Measurements from ENCODE around the gene AP2B1. TPM values are rescaled to one million over a fixed set of nuclear protein-coding genes. Genes with fewer than 3 reads are reported as not detected.
A peak's percentile ranks its signal among the peaks of the same experiment; 100 is the strongest.

AP2B1 gene
- total RNA-seq, 6 donors from 2014 or later, result 52.7 to 140 (median 101) TPM

DNA sequence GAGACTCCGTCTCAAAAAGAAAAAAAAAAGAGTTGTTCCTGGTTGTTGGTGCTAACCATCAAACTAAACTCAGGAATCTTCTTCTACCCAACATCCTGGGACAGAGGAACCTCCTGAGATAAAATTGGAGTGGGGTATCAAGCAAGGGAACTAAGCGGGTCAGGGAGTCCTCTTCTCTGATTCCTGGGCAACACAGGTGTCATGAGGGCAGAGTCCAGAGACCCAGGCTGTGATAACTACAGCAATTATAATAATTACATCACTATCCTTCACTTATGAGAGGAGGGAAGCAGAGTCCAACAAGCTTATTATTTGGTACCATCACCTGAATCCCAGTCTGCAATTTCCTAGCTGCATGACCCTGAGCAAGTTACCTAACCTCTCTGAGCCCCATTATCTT, 181.7 kb downstream of the AP2B1 start:
- ATAC-seq (ENCODE audit: low FRiP score in 2 of 2) (no peak), DNase-seq (no peak)
- H3K4me3 ChIP-seq, result no peak overlapping the region
- WGBS, 2 donors, result 89 to 92% methylated on average over 2 of the region's 2 CpGs
- H3K27ac ChIP-seq, result no peak overlapping the region
- no peaks in the 10 kb centered on the region for H3K9me3 ChIP-seq
- H3K36me3 ChIP-seq, result no peaks in the 10 kb centered on the region
- TF ChIP-seq CTCF (IDR thresholded peaks at IDR 0.05), result no peak
- no peak for TF ChIP-seq POLR2AphosphoS5 (IDR thresholded peaks at IDR 0.05)
- no peak for TF ChIP-seq POLR2A (IDR thresholded peaks at IDR 0.05)
- no peak for TF ChIP-seq EP300 (IDR thresholded peaks at IDR 0.05)
- peaks cover 12 to 26% (median 21%) of the 10 kb centered on the region in 4 donors for H3K4me1 ChIP-seq
- no peaks in the 10 kb centered on the region for H3K27me3 ChIP-seq

- WGBS, 2 donors, result 95 to 96% methylated on average over 46 to 48 of the region's 48 CpGs
- DNase-seq (peak in 1 of 2 donors; percentile 86), ATAC-seq (ENCODE audit: low FRiP score in 2 of 2) (no peak)
- TF ChIP-seq POLR2A (IDR thresholded peaks at IDR 0.05), result no peak
- TF ChIP-seq EP300 (IDR thresholded peaks at IDR 0.05), result no peak
- no peak for TF ChIP-seq CTCF (IDR thresholded peaks at IDR 0.05)
- TF ChIP-seq POLR2AphosphoS5 (IDR thresholded peaks at IDR 0.05), result no peak
- Histone ChIP-seq H3K27ac (no peak overlapping the region), H3K36me3 (no peaks in the 10 kb centered on the region), H3K27me3 (no peaks in the 10 kb centered on the region), H3K4me1 (peaks cover 16 to 26% (median 21%) of the 10 kb centered on the region in 4 donors), H3K9me3 (no peaks in the 10 kb centered on the region), H3K4me3 (no peak overlapping the region)
Measured at GRCh38 chr17:35769895-35770486, 182.9 kb downstream of the AP2B1 start.

DNA sequence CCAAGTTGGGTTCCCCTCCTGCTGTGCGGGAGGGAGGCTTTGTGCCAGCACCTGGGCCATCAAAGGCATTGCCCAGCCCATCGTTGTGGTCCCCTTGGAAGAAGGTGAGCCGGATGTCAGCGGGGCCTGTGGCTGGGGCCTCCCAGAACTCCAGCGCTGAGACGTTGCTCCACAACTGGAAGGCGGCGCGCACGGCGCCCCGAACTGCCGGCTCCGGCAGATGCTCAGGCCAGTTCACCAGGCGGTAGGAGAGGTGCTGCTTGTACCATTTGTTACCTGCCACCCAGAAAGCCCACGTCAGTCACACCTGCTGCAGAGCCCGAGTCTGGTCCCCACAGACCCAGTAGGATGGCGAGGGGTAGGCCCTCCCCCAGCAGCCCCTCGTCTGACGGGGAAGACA, 186.0 kb downstream of the AP2B1 start:
- ATAC-seq (ENCODE audit: low FRiP score in 2 of 2), result no peak
- Histone ChIP-seq H3K4me1 (peaks cover 36 to 48% (median 45%) of the 10 kb centered on the region in 4 donors), H3K9me3 (no peaks in the 10 kb centered on the region), H3K27me3 (no peaks in the 10 kb centered on the region), H3K36me3 (no peaks in the 10 kb centered on the region), H3K4me3 (no peak overlapping the region), H3K27ac (peak overlapping the region; percentile 54 to 82 (median 74))
- no peak for TF ChIP-seq EP300 (IDR thresholded peaks at IDR 0.05)
- no peak for TF ChIP-seq CTCF (IDR thresholded peaks at IDR 0.05)
- TF ChIP-seq POLR2A (IDR thresholded peaks at IDR 0.05), result no peak
- TF ChIP-seq POLR2AphosphoS5 (IDR thresholded peaks at IDR 0.05), result no peak
- DNase-seq, result peak in 1 of 2 donors; percentile 82
- WGBS, 2 donors, result 79% methylated on average over 20 of the region's 20 CpGs; no CpG with 5 or more reads in 1 of the 2 donors

DNA sequence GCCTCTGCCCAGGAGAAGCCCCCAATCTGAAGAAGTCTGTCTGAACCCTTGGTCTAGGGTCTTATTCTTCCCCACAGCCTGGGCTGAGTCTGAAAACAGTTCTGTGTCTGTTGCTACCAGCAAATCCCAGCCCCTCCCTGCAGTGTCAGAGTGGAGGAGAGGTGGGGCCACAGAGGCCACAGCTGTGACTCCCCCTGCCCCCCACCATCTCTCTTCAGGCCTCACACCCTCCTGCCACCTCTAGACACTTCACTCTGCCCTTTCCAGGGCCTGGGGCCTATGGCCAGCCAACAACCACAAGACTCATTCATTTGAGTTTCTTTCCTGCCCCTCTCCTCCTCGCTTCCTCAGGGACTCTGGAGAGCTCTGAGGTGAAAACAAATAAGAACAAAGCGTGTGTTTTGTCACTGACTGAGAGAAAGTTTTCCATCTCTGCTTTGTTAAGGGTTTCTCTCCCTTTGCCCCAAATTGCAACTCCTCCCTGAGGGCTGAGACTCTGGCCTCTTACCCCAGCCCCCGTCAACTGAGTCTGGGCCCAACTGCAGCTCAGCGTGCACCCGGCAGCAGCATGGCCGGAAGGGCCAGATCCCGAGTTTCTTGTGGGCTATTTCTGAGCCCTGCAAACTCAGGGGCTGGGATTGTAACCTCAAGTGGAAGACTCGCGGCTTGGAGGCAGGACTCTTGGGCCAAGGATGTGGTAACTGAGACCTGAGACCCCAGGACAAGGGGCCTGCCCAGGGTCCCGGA, 186.7 kb downstream of the AP2B1 start:
- H3K36me3 ChIP-seq, result no peaks in the 10 kb centered on the region
- no peak for TF ChIP-seq POLR2A (IDR thresholded peaks at IDR 0.05)
- no peak for TF ChIP-seq POLR2AphosphoS5 (IDR thresholded peaks at IDR 0.05)
- TF ChIP-seq EP300 (IDR thresholded peaks at IDR 0.05), result no peak
- TF ChIP-seq CTCF (IDR thresholded peaks at IDR 0.05), result no peak
- 52 to 71% methylated on average over 7 to 8 of the region's 10 CpGs for WGBS, 2 donors
- H3K27ac ChIP-seq, result peak overlapping the region; percentile 54 to 82 (median 74)
- no peaks in the 10 kb centered on the region for H3K9me3 ChIP-seq
- no peak overlapping the region for H3K4me3 ChIP-seq
- DNase-seq (peak in 1 of 2 donors; percentile 84), ATAC-seq (ENCODE audit: low FRiP score in 2 of 2) (peak in 1 of 2 donors; percentile 79)
- H3K4me1 ChIP-seq, result peaks cover 36 to 54% (median 51%) of the 10 kb centered on the region in 4 donors
- no peaks in the 10 kb centered on the region for H3K27me3 ChIP-seq
